IMR-90 (cell line): Measurements from ENCODE around the gene CSK. TPM values are rescaled to one million over a fixed set of nuclear protein-coding genes. Genes with fewer than 3 reads are reported as not detected.

Experiments
- ATAC-seq: fragments of 200-7000 bp; cut with Tn5 transposase; 2 replicates; pipeline ENCODE4 v1.9.1; 2020; ENCODE audit warnings: low read depth, mild to moderate bottlenecking, moderate library complexity
- BruUV-seq: library from RNA; stranded (reverse); fragments of 400-500 nt; replicated peaks from 2 replicates; lab custom pipeline; 2021; lab: Mats Ljungman, UMichigan
- CTCF ChIA-PET: fragments of 300-600 bp; formaldehyde crosslinking; extraction: SDS; loops from one replicate; lab custom pipeline; 2021; ENCODE audit warnings: antibody characterized with exemption; lab: Yijun Ruan, JAX
- POLR2A ChIA-PET: fragments of 300-600 bp; sonication (Branson Sonifier 250); formaldehyde crosslinking; loops from one replicate; lab custom pipeline; 2022; ENCODE audit warnings: antibody characterized with exemption; ENCODE audit not compliant: unreplicated experiment; lab: Charles Lee
- DNase-seq: peaks from one replicate; pipeline ENCODE4 v3.0.0; 2013
- H2AFZ ChIP-seq: replicated peaks from 2 replicates; pipeline ENCODE3; 2013; ENCODE audit warnings: low read length, mild to moderate bottlenecking; ENCODE audit not compliant: poor library complexity
- H2AK5ac ChIP-seq: 2 replicates; pipeline ENCODE4 v1.6.1; 2013; ENCODE audit warnings: low read depth, low read length, inconsistent platforms
- H2AK9ac ChIP-seq: replicated peaks from 2 replicates; pipeline ENCODE3; 2013; ENCODE audit warnings: mild to moderate bottlenecking, low read depth, low read length, moderate library complexity; ENCODE audit not compliant: poor library complexity
- H2BK120ac ChIP-seq: 2 replicates; pipeline ENCODE4 v1.6.1; 2013; ENCODE audit warnings: low read depth, low read length, inconsistent platforms
- H2BK15ac ChIP-seq: 3 replicates; pipeline ENCODE4 v1.6.1; 2013; ENCODE audit warnings: low read depth, low read length, inconsistent platforms
- H2BK20ac ChIP-seq: 2 replicates; pipeline ENCODE4 v1.6.1; 2013; ENCODE audit warnings: low read depth, mild to moderate bottlenecking, inconsistent platforms, low read length, moderate library complexity
- H2BK5ac ChIP-seq: 2 replicates; pipeline ENCODE4 v1.6.1; 2013; ENCODE audit warnings: mild to moderate bottlenecking, low read depth, low read length, inconsistent platforms; ENCODE audit not compliant: poor library complexity, severe bottlenecking
- H3K14ac ChIP-seq: replicated peaks from 2 replicates; pipeline ENCODE4 v1.6.1; 2013; ENCODE audit warnings: low read depth, low read length, inconsistent platforms
- H3K18ac ChIP-seq: 2 replicates; pipeline ENCODE4 v1.6.1; 2013; ENCODE audit warnings: low read depth, low read length, control low read depth
- H3K23ac ChIP-seq: 2 replicates; pipeline ENCODE4 v1.6.1; 2013; ENCODE audit warnings: low read depth, low read length, inconsistent platforms
- H3K27ac ChIP-seq: 2 replicates; pipeline ENCODE4 v1.5.1; 2013; ENCODE audit warnings: mild to moderate bottlenecking, control low read depth, low read length; ENCODE audit not compliant: insufficient read depth
- H3K27me3 ChIP-seq: 2 replicates; pipeline ENCODE4 v1.6.1; 2013; ENCODE audit warnings: low read length; ENCODE audit not compliant: control insufficient read depth, insufficient read depth
- H3K36me3 ChIP-seq: 2 replicates; pipeline ENCODE4 v1.6.1; 2013; ENCODE audit warnings: low read length, mixed read lengths; ENCODE audit not compliant: control insufficient read depth, insufficient read depth
- H3K4ac ChIP-seq: 2 replicates; pipeline ENCODE4 v1.6.1; 2013; ENCODE audit warnings: low read depth, low read length, inconsistent platforms
- H3K4me1 ChIP-seq: 2 replicates; pipeline ENCODE4 v1.6.1; 2013; ENCODE audit warnings: low read length, mixed read lengths; ENCODE audit not compliant: control insufficient read depth, insufficient read depth
- H3K4me2 ChIP-seq: 2 replicates; pipeline ENCODE4 v1.6.1; 2013; ENCODE audit warnings: low read depth, mild to moderate bottlenecking, control low read depth, low read length, moderate library complexity
- H3K4me3 ChIP-seq: 2 replicates; pipeline ENCODE4 v1.5.1; 2013; ENCODE audit warnings: low read depth, mild to moderate bottlenecking, control low read depth, low read length, moderate library complexity; ENCODE audit not compliant: insufficient read depth
- H3K56ac ChIP-seq: 2 replicates; pipeline ENCODE4 v1.6.1; 2013; ENCODE audit warnings: low read length, inconsistent platforms; ENCODE audit not compliant: insufficient read depth; ENCODE audit errors: extremely low read depth
- H3K79me1 ChIP-seq, 2 experiments: 2 replicates each; pipeline ENCODE4 v1.6.1; 2013; ENCODE audit warnings: low read length in 2 of 2, inconsistent platforms in 1 of 2, low read depth in 1 of 2
- H3K9ac ChIP-seq: 2 replicates; pipeline ENCODE4 v1.6.1; 2013; ENCODE audit warnings: low read depth, low read length, control low read depth
- H3K9me1 ChIP-seq: 2 replicates; pipeline ENCODE4 v1.6.1; 2013; ENCODE audit warnings: low read length, inconsistent platforms; ENCODE audit not compliant: insufficient read depth
- H3K9me3 ChIP-seq: 2 replicates; pipeline ENCODE4 v1.6.1; 2013; ENCODE audit warnings: low read length; ENCODE audit not compliant: control insufficient read depth, insufficient read depth
- H4K20me1 ChIP-seq: 2 replicates; pipeline ENCODE4 v1.6.1; 2013; ENCODE audit warnings: low read length, inconsistent platforms; ENCODE audit not compliant: insufficient read depth
- H4K5ac ChIP-seq: 2 replicates; pipeline ENCODE4 v1.6.1; 2013; ENCODE audit warnings: mild to moderate bottlenecking, low read depth, low read length, control low read depth
- H4K8ac ChIP-seq, 2 experiments: 2 replicates each; pipeline ENCODE4 v1.6.1; 2013; ENCODE audit warnings: low read depth in 2 of 2, low read length in 2 of 2, control low read depth in 1 of 2, inconsistent platforms in 1 of 2
- H4K91ac ChIP-seq: 2 replicates; pipeline ENCODE4 v1.6.1; 2013; ENCODE audit warnings: low read depth, low read length, inconsistent platforms; ENCODE audit not compliant: insufficient read depth
- BHLHE40 ChIP-seq: fragments of 150-350 bp; IDR thresholded peaks from 2 replicates; pipeline ENCODE4 v1.6.1; 2016; ENCODE audit warnings: mild to moderate bottlenecking, low read depth, low read length
- CHD1 ChIP-seq: IDR thresholded peaks from 2 replicates; pipeline ENCODE4 v1.6.1; 2012; ENCODE audit warnings: low read depth, low read length, improper control_type of control experiment
- MAFK ChIP-seq: IDR thresholded peaks from 2 replicates; pipeline ENCODE4 v1.6.1; 2012; ENCODE audit warnings: low read depth, low read length, improper control_type of control experiment
- MXI1 ChIP-seq: IDR thresholded peaks from 2 replicates; pipeline ENCODE4 v1.6.1; 2012; ENCODE audit warnings: low read depth, mild to moderate bottlenecking, low read length, moderate library complexity, borderline replicate concordance
- RAD21 ChIP-seq: IDR thresholded peaks from 2 replicates; pipeline ENCODE4 v1.6.1; 2012; ENCODE audit warnings: low read length, improper control_type of control experiment
- RFX5 ChIP-seq: IDR thresholded peaks from 2 replicates; pipeline ENCODE4 v1.8.0; 2012; ENCODE audit warnings: low read depth, mild to moderate bottlenecking, low read length, moderate library complexity
- WGBS, 2 experiments: methylation state at CpG; one replicate each; pipeline versions ENCODE4 v1.1.5 to v1.1.7; 2013; ENCODE audit warnings: missing lambda C conversion rate in 2 of 2; ENCODE audit not compliant: insufficient read length in 1 of 2; ENCODE audit errors: extremely low coverage in 2 of 2; 5-methylcytosine and 5-hydroxymethylcytosine counted together
- dilution Hi-C: fragments of 300-500 bp; cut with HindIII; formaldehyde crosslinking; loops from one replicate; pipeline ENCODE4 v1.14.3; 2018; ENCODE audit warnings: low sequenced_read_pairs; ENCODE audit not compliant: unreplicated experiment
- in situ Hi-C: fragments of 300-500 bp; cut with MboI; formaldehyde crosslinking; loops from 3 replicates; pipeline ENCODE4 v1.14.3; 2019; ENCODE audit warnings: low sequenced_read_pairs, inconsistent platforms, mixed read lengths
- intact Hi-C: fragments of 100-400 bp; cut with micrococcal nuclease; formaldehyde crosslinking; loops from 2 replicates; pipeline ENCODE4 v1.10.0; 2022
- polyA plus RNA-seq, 3 experiments: library from polyadenylated mRNA; depleted of rRNA; stranded (reverse); fragments of >200 nt; gene quantifications; 2 replicates each; pipeline ENCODE4 v1.2.3, GENCODE V29; 2012; ENCODE audit warnings: low replicate concordance in 1 of 3
- total RNA-seq: library from RNA; depleted of rRNA; stranded (reverse); fragments of >200 nt; gene quantifications from 2 replicates; pipeline ENCODE4 v1.2.3, GENCODE V29; 2012

CSK gene
- total and polyA plus RNA-seq, 2 of the 4 experiments (the other 2 are of a cell fraction), result 10.8 to 54.0 TPM

GRCh38 chr15:74773329-74773728 lies 8.6 kb upstream of the CSK start:
- Histone ChIP-seq H3K9me3 (no peaks in the 10 kb centered on the region), H2AFZ (no peak overlapping the region), H3K23ac (no peak overlapping the region), H3K4me3 (no peak overlapping the region), H3K36me3 (no peaks in the 10 kb centered on the region), H3K56ac (no peak overlapping the region), H2AK9ac (no peak overlapping the region), H3K18ac (no peak overlapping the region), H3K9ac (no peak overlapping the region), H3K27me3 (peaks cover 9% of the 10 kb centered on the region; the same call in 1 of the 2 replicates), H4K8ac (no peak overlapping the region), H3K4me1 (no peaks in the 10 kb centered on the region), H3K79me1 (no peaks in the 10 kb centered on the region), H2BK120ac (no peak overlapping the region), H2BK20ac (no peak overlapping the region), H2BK15ac (no peak overlapping the region), H3K4me2 (no peak overlapping the region), H3K9me1 (no peaks in the 10 kb centered on the region), H4K5ac (no peak overlapping the region), H4K20me1 (no peaks in the 10 kb centered on the region), H2AK5ac (no peak overlapping the region), H3K4ac (no peak overlapping the region), H3K14ac (no peak overlapping the region), H4K91ac (no peak overlapping the region), H2BK5ac (no peak overlapping the region), H3K27ac (no peak overlapping the region)
- WGBS, 2 experiments, result 58% methylated on average over 4 of the region's 5 CpGs; no CpG with 5 or more reads in 1 of the 2 experiments
- DNase-seq (no peak), ATAC-seq (no peak)
- intact Hi-C loops (loop anchor here (5.0 kb wide), 1 partner anchor 429 kb away; the partner anchor contains the start of gene C15orf39), dilution Hi-C loops (no loop called here), in situ Hi-C loops (loop anchor here (5.0 to 10.0 kb wide), 2 partner anchors 174 to 399 kb away; no protein-coding TSS in a partner anchor)
- POLR2A ChIA-PET, result no interaction called here
- CTCF ChIA-PET, result no interaction called here
- TF ChIP-seq RAD21 (no peak), MXI1 (no peak), MAFK (no peak), RFX5 (no peak), CHD1 (no peak), BHLHE40 (no peak)
- no TSS peak for BruUV-seq
